Measurements from ENCODE around the gene ITGA11. TPM values are rescaled to one million over a fixed set of nuclear protein-coding genes. Genes with fewer than 3 reads are reported as not detected.

Gene ITGA11
- total RNA-seq, 1 donor from 2014 or later = 193 TPM

GRCh38 chr15:68341760-68342725, 89.9 kb downstream of the ITGA11 start:
- H3K9ac ChIP-seq (ENCODE audit: low read length) = peak overlapping the region; percentile 34
- H3K79me2 ChIP-seq (ENCODE audit: insufficient read depth, low read length) = no peaks in the 10 kb centered on the region
- DNase-seq (ENCODE audit: low read depth) = no peak
- no peaks in the 10 kb centered on the region for H3K9me3 ChIP-seq (ENCODE audit: insufficient read depth, low read depth, low read length)
- Mint-ChIP-seq H3K27ac (ENCODE audit: unreplicated experiment) (no peak overlapping the region), H3K36me3 (ENCODE audit: low read depth, unreplicated experiment) (peaks cover 70% of the 10 kb centered on the region), H3K27me3 (ENCODE audit: low read depth, unreplicated experiment) (peaks cover 2% of the 10 kb centered on the region), H3K9me3 (ENCODE audit: unreplicated experiment) (no peaks in the 10 kb centered on the region), H3K4me1 (ENCODE audit: low read depth, unreplicated experiment) (peaks cover 37% of the 10 kb centered on the region), H3K4me3 (ENCODE audit: unreplicated experiment) (no peak overlapping the region)
- no peak for TF ChIP-seq CTCF (IDR thresholded peaks at IDR 0.05; ENCODE audit: insufficient read depth, low read depth, low read length)
- TF ChIP-seq EZH2 (IDR thresholded peaks at IDR 0.05; ENCODE audit: insufficient read depth, low read length) = no peak
- H3K27ac ChIP-seq (ENCODE audit: low read depth, low read length) = no peak overlapping the region
- H3K4me3 ChIP-seq (ENCODE audit: insufficient read depth, low read depth, low read length) = no peak overlapping the region
- FAIRE-seq = no peak
- peak overlapping the region; percentile 26 for H3K4me2 ChIP-seq (ENCODE audit: low read length)
- peaks cover 15% of the 10 kb centered on the region for H3K4me1 ChIP-seq (ENCODE audit: insufficient read depth, low read length)
- H2AFZ ChIP-seq (ENCODE audit: low read depth, low read length) = no peak overlapping the region
- H3K36me3 ChIP-seq (ENCODE audit: insufficient read depth, low read length) = peaks cover 19% of the 10 kb centered on the region
- H4K20me1 ChIP-seq (ENCODE audit: insufficient read depth, low read length) = no peaks in the 10 kb centered on the region
- no peaks in the 10 kb centered on the region for H3K27me3 ChIP-seq (ENCODE audit: insufficient read depth, low read length)

GRCh38 chr15:68340726-68341671, 91.0 kb downstream of the ITGA11 start:
- Histone ChIP-seq H4K20me1 (ENCODE audit: insufficient read depth, low read length) (no peaks in the 10 kb centered on the region), H3K9me3 (ENCODE audit: insufficient read depth, low read depth, low read length) (no peaks in the 10 kb centered on the region), H3K4me2 (ENCODE audit: low read length) (peak overlapping the region; percentile 26), H2AFZ (ENCODE audit: low read depth, low read length) (no peak overlapping the region), H3K27me3 (ENCODE audit: insufficient read depth, low read length) (no peaks in the 10 kb centered on the region), H3K79me2 (ENCODE audit: insufficient read depth, low read length) (no peaks in the 10 kb centered on the region), H3K4me3 (ENCODE audit: insufficient read depth, low read depth, low read length) (no peak overlapping the region), H3K36me3 (ENCODE audit: insufficient read depth, low read length) (peaks cover 10% of the 10 kb centered on the region), H3K27ac (ENCODE audit: low read depth, low read length) (peak overlapping the region; percentile 48), H3K9ac (ENCODE audit: low read length) (peak overlapping the region; percentile 34), H3K4me1 (ENCODE audit: insufficient read depth, low read length) (peaks cover 13% of the 10 kb centered on the region)
- peaks cover 61% of the 10 kb centered on the region for H3K36me3 Mint-ChIP-seq (ENCODE audit: low read depth, unreplicated experiment)
- peaks cover 34% of the 10 kb centered on the region for H3K4me1 Mint-ChIP-seq (ENCODE audit: low read depth, unreplicated experiment)
- DNase-seq (ENCODE audit: low read depth) (peak; percentile 8), FAIRE-seq (no peak)
- no peak for TF ChIP-seq CTCF (IDR thresholded peaks at IDR 0.05; ENCODE audit: insufficient read depth, low read depth, low read length)
- no peak for TF ChIP-seq EZH2 (IDR thresholded peaks at IDR 0.05; ENCODE audit: insufficient read depth, low read length)
- H3K4me3 Mint-ChIP-seq (ENCODE audit: unreplicated experiment) = peak overlapping the region; percentile 27
- no peaks in the 10 kb centered on the region for H3K9me3 Mint-ChIP-seq (ENCODE audit: unreplicated experiment)
- H3K27me3 Mint-ChIP-seq (ENCODE audit: low read depth, unreplicated experiment) = peaks cover 2% of the 10 kb centered on the region
- peak overlapping the region; percentile 66 for H3K27ac Mint-ChIP-seq (ENCODE audit: unreplicated experiment)
